ENCODE measurements around the gene LRP5.

DNA sequence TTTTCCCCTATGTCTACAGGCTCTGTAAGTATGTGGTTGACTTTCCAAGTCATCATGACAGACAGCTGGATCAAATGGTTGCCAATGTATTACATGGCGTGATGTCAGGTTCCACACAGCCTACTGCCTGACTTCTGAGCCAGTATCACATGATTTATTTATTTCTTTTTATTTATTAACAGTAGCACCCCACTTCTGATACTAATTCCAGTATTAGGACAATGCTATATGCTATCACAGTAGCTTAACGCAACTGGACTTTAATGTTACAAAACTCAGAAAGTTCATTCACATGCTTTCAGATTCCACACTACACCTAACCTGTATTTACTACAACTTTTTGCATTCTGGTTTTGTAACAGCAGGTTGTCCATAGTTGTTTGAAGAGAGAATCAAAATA is 22.9 kb upstream of the LRP5 start:
- TF ChIP-seq, protein P1, sequence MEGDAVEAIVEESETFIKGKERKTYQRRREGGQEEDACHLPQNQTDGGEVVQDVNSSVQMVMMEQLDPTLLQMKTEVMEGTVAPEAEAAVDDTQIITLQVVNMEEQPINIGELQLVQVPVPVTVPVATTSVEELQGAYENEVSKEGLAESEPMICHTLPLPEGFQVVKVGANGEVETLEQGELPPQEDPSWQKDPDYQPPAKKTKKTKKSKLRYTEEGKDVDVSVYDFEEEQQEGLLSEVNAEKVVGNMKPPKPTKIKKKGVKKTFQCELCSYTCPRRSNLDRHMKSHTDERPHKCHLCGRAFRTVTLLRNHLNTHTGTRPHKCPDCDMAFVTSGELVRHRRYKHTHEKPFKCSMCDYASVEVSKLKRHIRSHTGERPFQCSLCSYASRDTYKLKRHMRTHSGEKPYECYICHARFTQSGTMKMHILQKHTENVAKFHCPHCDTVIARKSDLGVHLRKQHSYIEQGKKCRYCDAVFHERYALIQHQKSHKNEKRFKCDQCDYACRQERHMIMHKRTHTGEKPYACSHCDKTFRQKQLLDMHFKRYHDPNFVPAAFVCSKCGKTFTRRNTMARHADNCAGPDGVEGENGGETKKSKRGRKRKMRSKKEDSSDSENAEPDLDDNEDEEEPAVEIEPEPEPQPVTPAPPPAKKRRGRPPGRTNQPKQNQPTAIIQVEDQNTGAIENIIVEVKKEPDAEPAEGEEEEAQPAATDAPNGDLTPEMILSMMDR (IDR thresholded peaks at IDR 0.05) = no peak
- no peak for TF ChIP-seq POLR2A (IDR thresholded peaks at IDR 0.05)
